K562 (cell line): ENCODE measurements around the gene DOK7. TPM values are rescaled to one million over a fixed set of nuclear protein-coding genes. Genes with fewer than 3 reads are reported as not detected.

Experiments
- ATF2 ChIP-seq: sonication (generic); formaldehyde crosslinking; IDR thresholded peaks from 2 replicates; pipeline ENCODE4 v1.8.1; 2022; ENCODE audit warnings: missing genetic modification reagents
- BRF2 ChIP-seq: IDR thresholded peaks from 3 replicates; pipeline ENCODE4 v1.6.1; 2011; ENCODE audit warnings: borderline replicate concordance, mild to moderate bottlenecking; ENCODE audit not compliant: insufficient read length, insufficient read depth
- HSF4 ChIP-seq: fragments of 250-450 bp; sonication (Bioruptor Pico); IDR thresholded peaks from 2 replicates; pipeline ENCODE4 v2.1.2; 2022; ENCODE audit warnings: mild to moderate bottlenecking, moderate library complexity, borderline replicate concordance
- NELFE ChIP-seq: IDR thresholded peaks from 2 replicates; pipeline ENCODE4 v1.6.1; 2011; ENCODE audit warnings: mild to moderate bottlenecking; ENCODE audit not compliant: insufficient read depth, insufficient read length
- RREB1 ChIP-seq: fragments of 250-450 bp; sonication (Bioruptor Pico); IDR thresholded peaks from 2 replicates; pipeline ENCODE4 v1.4.0; 2020
- SP1 ChIP-seq: sonication (generic); formaldehyde crosslinking; IDR thresholded peaks from 2 replicates; pipeline ENCODE4 v1.8.1; 2022; ENCODE audit warnings: mild to moderate bottlenecking, missing genetic modification reagents
- SREBF1 ChIP-seq: fragments of 150-350 bp; IDR thresholded peaks from 2 replicates; pipeline ENCODE4 v1.6.1; 2014; ENCODE audit warnings: antibody characterized with exemption, low read depth, low read length, borderline replicate concordance
- ZNF24 ChIP-seq: fragments of 450-650 bp; IDR thresholded peaks from 2 replicates; pipeline ENCODE4 v1.6.1; 2016
- polyA plus RNA-seq, 8 experiments: library from polyadenylated mRNA; depleted of rRNA in 4 of 8; stranded (reverse) in 5 of 8; unstranded in 3 of 8; fragments of >200 nt; fragmentation: Nextera tagmentation in 2 of 8; fragmentation: Illumina TruSeq in 1 of 8; extraction: Ambion mirVana in 2 of 8; extraction: Trizol in 1 of 8; gene quantifications; 2 replicates each; pipeline versions ENCODE4 v1.2.1 to v1.2.3, GENCODE V29; 2011 to 2014; ENCODE audit warnings: inconsistent platforms in 1 of 8, missing spikeins in 1 of 8
- total RNA-seq, 7 experiments: library from RNA; depleted of rRNA in 6 of 7; stranded (reverse); fragments of >200 nt in 6 of 7; fragmentation: Illumina TruSeq in 2 of 7; extraction: Trizol in 2 of 7; gene quantifications; 2 replicates each; pipeline versions ENCODE4 v1.2.1 to v1.2.3, GENCODE V29; 2011 to 2021; ENCODE audit warnings: low replicate concordance in 1 of 7

The DOK7 gene
- total and polyA plus RNA-seq, 9 of the 15 experiments (the other 6 are each of a cell fraction or from before 2014, with no cell fraction given) = not detected

- no peak for TF ChIP-seq RREB1 (CRISPR knock-in tag)
- no peak for TF ChIP-seq SP1
- no peak for TF ChIP-seq HSF4
- TF ChIP-seq ZNF24 = no peak
- no peak for TF ChIP-seq BRF2
- TF ChIP-seq SREBF1 = no peak
- TF ChIP-seq NELFE = no peak
- no peak for TF ChIP-seq ATF2 (CRISPR knock-in tag)
These were observed 11.2 kb upstream of the DOK7 start (continued) for GRCh38 chr4:3451956-3452355.
